A673 (cell line): ENCODE data around the gene CTNNBL1. TPM values are rescaled to one million over a fixed set of nuclear protein-coding genes. Genes with fewer than 3 reads are reported as not detected.

Experiments
- BruUV-seq: library from RNA; stranded (reverse); fragments of 400-500 nt; replicated peaks from 2 replicates; lab custom pipeline; 2021; lab: Mats Ljungman, UMichigan
- CTCF ChIA-PET: fragments of 300-600 bp; sonication (Branson Sonifier 250); formaldehyde crosslinking; loops from one replicate; lab custom pipeline; 2022; ENCODE audit warnings: antibody characterized with exemption; lab: Charles Lee
- POLR2A ChIA-PET: fragments of 300-600 bp; sonication (Branson Sonifier 250); formaldehyde crosslinking; loops from one replicate; lab custom pipeline; 2022; ENCODE audit warnings: antibody characterized with exemption; ENCODE audit not compliant: low non-redundant PET; lab: Charles Lee
- DNase-seq: peaks from one replicate; pipeline ENCODE4 v3.0.0-alpha.2; 2015; ENCODE audit warnings: low spot score
- H3K27ac ChIP-seq: fragments of 200-600 bp; sonication (generic); 2 replicates; pipeline ENCODE4 v1.5.1; 2016; ENCODE audit warnings: mixed run types, low read depth, mild to moderate bottlenecking, mixed read lengths, antibody characterized with exemption, low read length; ENCODE audit not compliant: poor library complexity, severe bottlenecking
- H3K27me3 ChIP-seq: fragments of 200-600 bp; sonication (generic); replicated peaks from 2 replicates; pipeline ENCODE4 v1.6.1; 2017; ENCODE audit warnings: mixed run types, low read depth, mild to moderate bottlenecking, mixed read lengths, antibody characterized with exemption, low read length; ENCODE audit not compliant: insufficient read depth, poor library complexity
- H3K36me3 ChIP-seq: fragments of 200-600 bp; sonication (generic); 2 replicates; pipeline ENCODE4 v1.6.1; 2016; ENCODE audit warnings: mixed run types, mild to moderate bottlenecking, mixed read lengths, antibody characterized with exemption, low read length; ENCODE audit not compliant: insufficient read depth, poor library complexity, severe bottlenecking
- H3K4me1 ChIP-seq: fragments of 200-600 bp; sonication (generic); 2 replicates; pipeline ENCODE4 v1.6.1; 2017; ENCODE audit warnings: mixed run types, mild to moderate bottlenecking, mixed read lengths, antibody characterized with exemption, low read length; ENCODE audit not compliant: insufficient read depth, poor library complexity, severe bottlenecking
- H3K4me3 ChIP-seq: fragments of 200-600 bp; sonication (generic); 2 replicates; pipeline ENCODE4 v1.5.1; 2016; ENCODE audit warnings: low read depth, mixed run types, mild to moderate bottlenecking, mixed read lengths, low read length; ENCODE audit not compliant: poor library complexity, severe bottlenecking
- H3K9me3 ChIP-seq: fragments of 200-600 bp; sonication (generic); 2 replicates; pipeline ENCODE4 v1.6.1; 2016; ENCODE audit warnings: mixed run types, low read depth, mild to moderate bottlenecking, mixed read lengths, antibody characterized with exemption, low read length; ENCODE audit not compliant: poor library complexity, severe bottlenecking
- CTCF ChIP-seq: fragments of 300-800, 200-600 bp; sonication (generic); conservative IDR thresholded peaks from 2 replicates; pipeline ENCODE4 v1.5.1; 2017; ENCODE audit warnings: low read depth, mild to moderate bottlenecking, antibody characterized with exemption, low read length, moderate library complexity, mixed read lengths
- EZH2 ChIP-seq: fragments of 200-600 bp; sonication (generic); IDR thresholded peaks from 2 replicates; pipeline ENCODE4 v1.6.1; 2017; ENCODE audit warnings: borderline replicate concordance, low read depth, mild to moderate bottlenecking, mixed read lengths, antibody characterized with exemption, low read length; ENCODE audit not compliant: poor library complexity, severe bottlenecking
- intact Hi-C: fragments of 100-400 bp; cut with micrococcal nuclease; formaldehyde crosslinking; loops from one replicate; pipeline ENCODE4 v1.10.0; 2022; ENCODE audit not compliant: unreplicated experiment
- total RNA-seq: library from RNA; stranded (reverse); gene quantifications from 2 replicates; pipeline ENCODE4 v1.2.3, GENCODE V29; 2021

The CTNNBL1 gene
- total RNA-seq, 1 experiment from 2014 or later, result 88.5 TPM

GRCh38 chr20:37915434-37915787 lies 221.6 kb downstream of the CTNNBL1 start:
- H3K27me3 ChIP-seq, result no peaks in the 10 kb centered on the region
- H3K36me3 ChIP-seq, result no peaks in the 10 kb centered on the region
- CTCF ChIA-PET, result interaction anchor here (0.5 to 1.2 kb wide), 2 partner anchors 51 to 408 kb away, joined by 3 to 11 read pairs; no protein-coding TSS in a partner anchor
- H3K4me3 ChIP-seq, result peak overlapping the region; percentile 26
- H3K9me3 ChIP-seq, result no peaks in the 10 kb centered on the region
- peak overlapping the region; percentile 94 for H3K27ac ChIP-seq
- peaks cover 92% of the 10 kb centered on the region for H3K4me1 ChIP-seq
- TF ChIP-seq CTCF (no peak), EZH2 (no peak)
- POLR2A ChIA-PET, result interaction anchor here (1.1 kb wide), 1 partner anchor 9 kb away, joined by 3 read pairs; no protein-coding TSS in a partner anchor
- DNase-seq, result no peak
- BruUV-seq, result no TSS peak
- intact Hi-C loops, result no loop called here

GRCh38 chr20:37915800-37916570 lies 222.2 kb downstream of the CTNNBL1 start:
- POLR2A ChIA-PET, result interaction anchor here (1.1 kb wide), 1 partner anchor 9 kb away, joined by 3 read pairs; no protein-coding TSS in a partner anchor
- DNase-seq, result peak; percentile 56
- no peaks in the 10 kb centered on the region for H3K36me3 ChIP-seq
- no peaks in the 10 kb centered on the region for H3K9me3 ChIP-seq
- no peaks in the 10 kb centered on the region for H3K27me3 ChIP-seq
- no peak overlapping the region for H3K4me3 ChIP-seq
- H3K27ac ChIP-seq, result peak overlapping the region; percentile 94
- CTCF ChIA-PET, result no interaction called here
- intact Hi-C loops, result no loop called here
- H3K4me1 ChIP-seq, result peaks cover 95% of the 10 kb centered on the region
- TF ChIP-seq CTCF (peak; percentile 46), EZH2 (no peak)
- BruUV-seq, result no TSS peak

- DNase-seq, result peak; percentile 70
- Histone ChIP-seq H3K4me1 (peaks cover 82% of the 10 kb centered on the region), H3K36me3 (no peaks in the 10 kb centered on the region), H3K4me3 (no peak overlapping the region), H3K27ac (peak overlapping the region; percentile 24), H3K9me3 (no peaks in the 10 kb centered on the region), H3K27me3 (no peaks in the 10 kb centered on the region)
- POLR2A ChIA-PET, result no interaction called here
- no TSS peak for BruUV-seq
- CTCF ChIA-PET, result no interaction called here
- intact Hi-C loops, result no loop called here
- no peak for TF ChIP-seq EZH2
- TF ChIP-seq CTCF, result no peak
Measured at GRCh38 chr20:37917461-37917860, 223.6 kb downstream of the CTNNBL1 start.
